CD4-positive, CD25-positive, alpha-beta regulatory T cell (primary cell): ENCODE measurements around the gene ARHGAP8. TPM values are rescaled to one million over a fixed set of nuclear protein-coding genes. Genes with fewer than 3 reads are reported as not detected.

ENCODE experiments used
- ATAC-seq, 2 donors: fragments of 150-1000 bp; cut with Tn5 transposase; one replicate each; pipeline ENCODE4 v1.10.0; 2021; ENCODE audit warnings: low read depth in 2 of 2, moderate number of reproducible peaks in 2 of 2, moderate library complexity in 1 of 2
- DNase-seq, 3 donors: peaks; one replicate each; pipeline versions ENCODE4 v3.0.0 to v3.0.0-alpha.2; 2012 to 2022; ENCODE audit warnings: mixed read lengths in 1 of 3
- H3K27ac ChIP-seq: one replicate; pipeline ENCODE4 v1.7.0; 2013; ENCODE audit warnings: mild to moderate bottlenecking, low read length; ENCODE audit not compliant: insufficient read depth, poor library complexity, severe bottlenecking
- H3K27me3 ChIP-seq: one replicate; pipeline ENCODE4 v1.7.0; 2013; ENCODE audit warnings: low read length; ENCODE audit not compliant: control insufficient read depth, insufficient read depth
- H3K36me3 ChIP-seq: one replicate; pipeline ENCODE4 v1.7.0; 2013; ENCODE audit warnings: mild to moderate bottlenecking, low read length, moderate library complexity; ENCODE audit not compliant: control insufficient read depth, insufficient read depth
- H3K4me1 ChIP-seq: 2 replicates; pipeline ENCODE4 v1.7.0; 2013; ENCODE audit warnings: mild to moderate bottlenecking, low read length; ENCODE audit not compliant: insufficient read depth, control insufficient read depth, poor library complexity, severe bottlenecking
- H3K4me3 ChIP-seq: one replicate; pipeline ENCODE4 v1.7.0; 2013; ENCODE audit warnings: low read depth, mild to moderate bottlenecking, low read length, moderate library complexity
- H3K9me3 ChIP-seq, 2 experiments: 1 replicate in 1 of 2; 2 replicates in 1 of 2; pipeline ENCODE4 v1.7.0; 2013; ENCODE audit warnings: low read length in 2 of 2, mild to moderate bottlenecking in 1 of 2, moderate library complexity in 1 of 2; ENCODE audit not compliant: control insufficient read depth in 2 of 2
- H3K27ac Mint-ChIP-seq, 3 donors: one replicate each; pipeline ENCODE4 v1.8.0; 2020 to 2022; ENCODE audit warnings: mild to moderate bottlenecking in 3 of 3, mixed read lengths in 3 of 3, moderate library complexity in 2 of 3
- H3K27me3 Mint-ChIP-seq: one replicate; pipeline ENCODE4 v1.8.0; 2022; ENCODE audit warnings: mild to moderate bottlenecking, mixed read lengths
- H3K36me3 Mint-ChIP-seq: one replicate; pipeline ENCODE4 v1.8.0; 2020; ENCODE audit warnings: mixed read lengths
- H3K4me1 Mint-ChIP-seq, 4 donors: one replicate each; pipeline ENCODE4 v1.8.0; 2020 to 2022; ENCODE audit warnings: mixed read lengths in 4 of 4, mild to moderate bottlenecking in 1 of 4
- H3K4me3 Mint-ChIP-seq, 4 donors: one replicate each; pipeline ENCODE4 v1.8.0; 2020 to 2022; ENCODE audit warnings: mild to moderate bottlenecking in 4 of 4, mixed read lengths in 4 of 4, moderate library complexity in 3 of 4
- H3K9me3 Mint-ChIP-seq, 7 donors: one replicate each; pipeline ENCODE4 v1.8.0; 2020 to 2022; ENCODE audit warnings: mixed read lengths in 7 of 7, mild to moderate bottlenecking in 3 of 7, moderate library complexity in 2 of 7
- polyA plus RNA-seq, 4 donors: library from polyadenylated mRNA; unstranded; fragments of 300-500 nt; fragmentation: Illumina TruSeq; gene quantifications; one replicate each; pipeline ENCODE4 v1.2.3, GENCODE V29; 2021
- total RNA-seq: library from RNA; stranded (reverse); gene quantifications from one replicate; pipeline ENCODE4 v1.2.3, GENCODE V29; 2022

The ARHGAP8 gene
- total and polyA plus RNA-seq, 5 donors from 2014 or later: 0.18 to 2.6 (median 0.51) TPM; not detected in 1

DNA sequence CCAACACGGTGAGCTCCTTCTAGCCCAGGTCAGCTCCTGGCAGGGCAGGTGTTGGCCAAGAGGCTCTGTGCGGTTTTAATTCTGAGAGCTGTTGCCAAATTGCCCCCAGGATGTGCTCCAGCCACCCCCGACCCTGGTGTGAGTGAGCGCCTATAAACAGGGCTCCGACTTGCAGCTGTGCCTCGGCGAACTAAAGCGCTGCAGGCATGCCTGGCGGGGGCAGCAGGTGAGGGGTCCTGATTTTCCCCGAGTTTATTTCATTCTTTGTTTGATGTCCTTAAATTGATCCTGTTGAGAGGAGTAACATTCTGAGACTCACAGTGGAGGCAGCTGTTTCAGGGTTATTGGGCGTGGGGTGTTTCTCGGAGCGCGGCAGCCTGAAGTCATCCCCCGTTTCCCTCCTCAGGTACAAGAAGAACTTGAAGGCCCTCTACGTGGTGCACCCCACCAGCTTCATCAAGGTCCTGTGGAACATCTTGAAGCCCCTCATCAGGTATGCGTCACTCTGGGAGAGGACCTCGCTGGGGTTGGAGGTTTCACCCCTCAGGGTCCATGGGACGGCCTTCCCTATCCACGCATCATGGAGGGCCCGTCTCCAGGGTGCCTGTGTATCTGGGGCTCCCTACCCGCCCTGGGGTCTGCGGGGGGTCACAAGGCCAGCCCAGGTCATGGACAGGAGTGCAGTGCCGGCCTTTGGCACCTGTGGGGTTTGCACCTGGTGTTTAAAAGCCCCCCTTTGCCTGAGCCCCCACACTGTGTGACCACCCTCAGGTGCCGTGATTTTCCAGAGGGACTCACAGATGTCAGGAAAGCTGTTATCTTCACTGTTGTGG, 62.1 kb downstream of the ARHGAP8 start:
- Mint-ChIP-seq H3K36me3 (no peaks in the 10 kb centered on the region), H3K27ac (no peak overlapping the region), H3K4me1 (no peaks in the 10 kb centered on the region), H3K27me3 (peaks cover 8% of the 10 kb centered on the region), H3K4me3 (no peak overlapping the region), H3K9me3 (no peaks in the 10 kb centered on the region)
- no peak overlapping the region for H3K27ac ChIP-seq
- H3K36me3 ChIP-seq: no peaks in the 10 kb centered on the region
- ATAC-seq: no peak
- no peak for DNase-seq
- H3K9me3 ChIP-seq: no peaks in the 10 kb centered on the region
- no peak overlapping the region for H3K4me3 ChIP-seq
- H3K27me3 ChIP-seq: no peaks in the 10 kb centered on the region
- no peaks in the 10 kb centered on the region for H3K4me1 ChIP-seq

DNA sequence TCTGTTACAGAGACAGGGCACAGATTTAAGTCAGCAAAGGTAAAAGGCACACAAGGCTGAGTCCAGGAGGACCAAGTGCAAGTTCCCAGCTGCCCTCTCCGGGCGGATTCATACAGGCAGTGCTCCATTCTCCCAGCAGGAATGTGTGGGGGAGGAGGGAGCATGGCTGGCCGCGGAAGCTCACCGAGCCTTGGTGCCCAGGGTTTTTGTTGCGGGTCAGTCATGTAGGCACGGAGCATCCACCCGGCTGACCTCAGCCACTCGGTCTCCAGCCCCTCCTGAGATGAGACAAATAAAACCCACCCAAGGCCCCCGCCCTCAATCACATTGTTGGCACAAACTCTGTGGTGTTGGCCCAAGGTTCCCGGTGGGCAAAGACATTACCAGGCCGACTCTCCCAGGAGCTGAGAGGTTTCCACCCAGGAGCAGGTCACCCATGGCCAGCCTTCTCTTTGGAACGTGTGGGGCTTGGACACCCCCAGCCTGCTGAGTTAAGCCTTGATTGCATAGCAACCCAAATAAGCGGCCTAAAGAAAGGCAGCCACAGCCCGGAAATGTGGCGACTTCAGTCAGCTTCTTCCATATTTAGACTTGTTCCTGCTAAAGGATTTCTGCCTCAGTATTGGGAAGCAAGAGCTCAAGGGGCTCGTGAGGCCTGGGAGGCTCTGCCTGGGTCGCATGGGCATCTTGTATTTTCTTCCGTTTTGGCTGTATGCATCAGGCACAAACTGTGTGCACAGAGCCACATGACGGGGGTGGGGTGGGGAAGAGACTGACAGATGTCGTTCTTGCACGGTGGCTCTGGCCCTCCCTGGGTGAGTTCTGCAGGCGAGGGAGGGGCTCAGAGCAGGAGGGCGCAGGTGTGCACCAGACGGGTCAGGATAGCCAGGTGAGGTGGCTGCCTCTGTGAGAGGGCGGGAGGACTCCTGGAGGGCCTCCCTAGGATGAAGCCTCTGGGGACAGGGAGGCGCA, 63.0 kb downstream of the ARHGAP8 start:
- H3K36me3 ChIP-seq: no peaks in the 10 kb centered on the region
- H3K27ac ChIP-seq: no peak overlapping the region
- Mint-ChIP-seq H3K36me3 (no peaks in the 10 kb centered on the region), H3K4me3 (no peak overlapping the region), H3K4me1 (no peaks in the 10 kb centered on the region), H3K27me3 (peaks cover 8% of the 10 kb centered on the region), H3K9me3 (no peaks in the 10 kb centered on the region), H3K27ac (no peak overlapping the region)
- no peak for DNase-seq
- H3K4me3 ChIP-seq: no peak overlapping the region
- no peaks in the 10 kb centered on the region for H3K9me3 ChIP-seq
- no peak for ATAC-seq
- no peaks in the 10 kb centered on the region for H3K27me3 ChIP-seq
- no peaks in the 10 kb centered on the region for H3K4me1 ChIP-seq

DNA sequence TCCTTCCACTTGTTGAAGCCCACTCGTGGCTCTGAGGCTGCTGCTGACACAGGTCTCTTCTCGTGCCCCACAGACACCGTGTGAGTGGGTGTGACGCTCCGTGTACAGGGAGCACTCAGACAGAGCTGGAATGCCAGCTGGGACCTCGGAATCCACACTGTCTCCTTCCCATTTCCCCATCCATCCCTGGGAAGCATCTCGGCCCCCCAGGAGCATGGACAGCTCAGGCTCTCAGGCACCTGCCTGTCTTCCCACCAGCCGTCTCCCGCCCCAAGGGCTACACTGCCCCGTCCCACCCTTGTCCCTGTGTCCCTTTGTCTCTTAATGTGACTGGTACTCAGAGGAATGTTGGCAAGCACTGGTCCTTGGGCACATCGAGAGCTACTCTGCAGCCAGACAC, 63.8 kb downstream of the ARHGAP8 start:
- Histone ChIP-seq H3K27ac (no peak overlapping the region), H3K4me1 (peaks cover 4% of the 10 kb centered on the region), H3K27me3 (no peaks in the 10 kb centered on the region), H3K9me3 (no peaks in the 10 kb centered on the region), H3K36me3 (no peaks in the 10 kb centered on the region), H3K4me3 (no peak overlapping the region)
- Mint-ChIP-seq H3K27me3 (peaks cover 4% of the 10 kb centered on the region), H3K27ac (no peak overlapping the region), H3K4me3 (no peak overlapping the region), H3K4me1 (peaks cover 0 to 3% (median 0%) of the 10 kb centered on the region in 4 donors), H3K36me3 (no peaks in the 10 kb centered on the region), H3K9me3 (no peaks in the 10 kb centered on the region)
- ATAC-seq (no peak), DNase-seq (no peak)

- ATAC-seq (no peak), DNase-seq (no peak)
- Mint-ChIP-seq H3K4me3 (no peak overlapping the region), H3K9me3 (peaks cover 0 to 1% (median 0%) of the 10 kb centered on the region in 7 donors), H3K36me3 (no peaks in the 10 kb centered on the region), H3K27me3 (peaks cover 4% of the 10 kb centered on the region), H3K4me1 (peaks cover 0 to 3% (median 0%) of the 10 kb centered on the region in 4 donors), H3K27ac (no peak overlapping the region)
- no peaks in the 10 kb centered on the region for H3K9me3 ChIP-seq
- no peak overlapping the region for H3K4me3 ChIP-seq
- H3K36me3 ChIP-seq: no peaks in the 10 kb centered on the region
- peaks cover 4% of the 10 kb centered on the region for H3K4me1 ChIP-seq
- H3K27ac ChIP-seq: no peak overlapping the region
- no peaks in the 10 kb centered on the region for H3K27me3 ChIP-seq
Measured at GRCh38 chr22:44818727-44819126, 66.4 kb downstream of the ARHGAP8 start.

- Histone ChIP-seq H3K36me3 (no peaks in the 10 kb centered on the region), H3K4me3 (no peak overlapping the region), H3K27ac (no peak overlapping the region), H3K27me3 (no peaks in the 10 kb centered on the region), H3K4me1 (peaks cover 4% of the 10 kb centered on the region), H3K9me3 (no peaks in the 10 kb centered on the region)
- H3K9me3 Mint-ChIP-seq: peaks cover 0 to 1% (median 0%) of the 10 kb centered on the region in 7 donors
- no peak for ATAC-seq
- H3K36me3 Mint-ChIP-seq: no peaks in the 10 kb centered on the region
- H3K27me3 Mint-ChIP-seq: peaks cover 4% of the 10 kb centered on the region
- peaks cover 0 to 3% (median 0%) of the 10 kb centered on the region in 4 donors for H3K4me1 Mint-ChIP-seq
- H3K27ac Mint-ChIP-seq: no peak overlapping the region
- H3K4me3 Mint-ChIP-seq: no peak overlapping the region
- DNase-seq: no peak
Measured at GRCh38 chr22:44819966-44820631, 67.7 kb downstream of the ARHGAP8 start.

- Histone ChIP-seq H3K27me3 (no peaks in the 10 kb centered on the region), H3K36me3 (no peaks in the 10 kb centered on the region), H3K9me3 (no peaks in the 10 kb centered on the region), H3K4me1 (peaks cover 4% of the 10 kb centered on the region), H3K4me3 (no peak overlapping the region), H3K27ac (no peak overlapping the region)
- H3K4me1 Mint-ChIP-seq: peaks cover 0 to 3% (median 0%) of the 10 kb centered on the region in 4 donors
- no peak overlapping the region for H3K27ac Mint-ChIP-seq
- ATAC-seq: no peak
- H3K9me3 Mint-ChIP-seq: peaks cover 0 to 2% (median 0%) of the 10 kb centered on the region in 7 donors
- H3K36me3 Mint-ChIP-seq: no peaks in the 10 kb centered on the region
- DNase-seq: no peak
- peaks cover 4% of the 10 kb centered on the region for H3K27me3 Mint-ChIP-seq
- no peak overlapping the region for H3K4me3 Mint-ChIP-seq
Measured at GRCh38 chr22:44821741-44822475, 69.5 kb downstream of the ARHGAP8 start.

- no peak for ATAC-seq
- H3K4me3 ChIP-seq: no peak overlapping the region
- Mint-ChIP-seq H3K4me1 (peaks cover 0 to 3% (median 0%) of the 10 kb centered on the region in 4 donors), H3K36me3 (no peaks in the 10 kb centered on the region), H3K9me3 (peaks cover 0 to 2% (median 0%) of the 10 kb centered on the region in 7 donors), H3K27me3 (peaks cover 4% of the 10 kb centered on the region), H3K4me3 (no peak overlapping the region), H3K27ac (no peak overlapping the region)
- no peaks in the 10 kb centered on the region for H3K27me3 ChIP-seq
- DNase-seq: no peak
- H3K4me1 ChIP-seq: peaks cover 4% of the 10 kb centered on the region
- H3K36me3 ChIP-seq: no peaks in the 10 kb centered on the region
- no peak overlapping the region for H3K27ac ChIP-seq
- no peaks in the 10 kb centered on the region for H3K9me3 ChIP-seq
Measured at GRCh38 chr22:44822534-44822933, 70.2 kb downstream of the ARHGAP8 start.
